Astrocyte (in vitro differentiated cells and primary cell): ENCODE results near the gene DGCR2.

Experiments
- CTCF ChIP-seq: IDR thresholded peaks from 2 replicates; pipeline ENCODE4 v1.5.1; 2011; ENCODE audit warnings: low read depth, mild to moderate bottlenecking, inconsistent platforms, low read length, moderate library complexity; ENCODE audit not compliant: insufficient read depth
- EZH2 ChIP-seq: IDR thresholded peaks from 2 replicates; pipeline ENCODE4 v1.6.1; 2012; ENCODE audit warnings: mild to moderate bottlenecking, low read length, inconsistent platforms; ENCODE audit not compliant: insufficient read depth

- TF ChIP-seq CTCF (no peak), EZH2 (no peak)
Observed at GRCh38 chr22:19124377-19124776, 2.2 kb upstream of the DGCR2 start.
